ENCODE data around the gene GYG1. TPM values are rescaled to one million over a fixed set of nuclear protein-coding genes. Genes with fewer than 3 reads are reported as not detected.
A peak's percentile ranks its signal among the peaks of the same experiment; 100 is the strongest.

Gene GYG1
- 34.4 and 45.7 TPM in 2 replicates for total RNA-seq (2014; rRNA removed; shearing (Covaris generic))

DNA sequence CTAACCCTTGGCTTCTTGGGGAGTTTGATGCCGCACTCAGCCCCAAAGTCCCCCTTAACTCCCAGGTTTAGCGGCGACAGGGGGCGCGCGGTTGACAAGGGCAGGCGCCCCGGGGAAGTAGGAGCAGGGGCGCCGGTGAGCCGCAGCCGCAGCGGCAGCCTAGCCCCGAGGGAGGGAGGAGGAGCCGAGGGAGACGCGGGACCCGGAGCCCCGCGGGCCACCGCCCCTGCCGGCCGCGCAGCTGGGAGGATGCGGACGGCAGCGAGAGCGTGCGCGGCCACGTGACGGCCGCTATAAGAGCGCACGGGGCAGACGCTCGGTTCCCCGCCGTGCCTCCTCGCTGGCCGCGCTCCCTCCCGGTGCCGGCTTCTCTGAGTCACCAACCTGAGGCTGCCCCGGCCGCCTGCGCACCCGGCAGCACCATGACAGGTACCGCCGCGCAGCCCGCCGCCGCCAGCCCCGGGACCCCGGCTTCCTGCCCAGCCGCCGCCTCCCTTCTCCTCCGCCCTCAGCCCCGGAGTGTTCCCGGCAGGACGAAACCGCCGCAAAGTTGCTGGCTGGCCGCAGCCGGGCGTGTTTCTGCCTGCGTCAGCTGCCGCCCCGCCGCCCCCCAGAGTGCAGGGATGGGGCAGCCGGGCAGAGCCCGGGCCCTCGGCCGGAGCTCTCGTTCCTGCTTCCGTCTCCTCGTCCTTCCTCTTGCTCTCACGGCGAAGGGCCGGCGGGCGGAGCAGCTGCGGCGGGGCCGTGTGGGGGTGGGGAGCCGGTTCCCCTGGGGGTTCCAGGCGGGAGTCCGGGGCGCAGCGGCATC, at the start of gene GYG1:
GYG1 (plus strand) TSS at position 322 of the 808 bp plus-strand sequence; CDS start at position 423, 101 bp downstream.
- peak; percentile 79 for DNase-seq (ENCODE audit: low spot score)

- DNase-seq (ENCODE audit: low spot score), result peak; percentile 91
Observed at GRCh38 chr3:148943506-148944205, 47.7 kb upstream of the GYG1 start.

DNA sequence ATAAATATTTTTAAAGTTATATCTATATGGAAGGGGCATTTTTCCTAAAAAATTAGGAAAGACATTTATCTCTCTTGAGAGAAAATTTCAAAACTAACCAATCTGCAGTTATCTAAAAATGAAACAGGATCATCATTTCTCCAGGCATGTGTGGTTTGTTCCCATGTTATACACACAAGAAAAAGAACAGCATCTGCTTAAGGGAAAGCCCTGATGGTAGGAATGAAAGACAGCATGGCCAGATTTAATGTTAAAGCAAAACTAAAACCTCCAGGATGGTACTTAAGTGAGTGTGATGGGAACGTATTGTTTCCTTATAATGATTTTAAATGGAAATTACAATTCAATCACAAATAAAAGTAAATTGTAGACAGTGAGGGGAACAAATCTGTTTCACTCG, 46.2 kb upstream of the GYG1 start:
- no peak for DNase-seq (ENCODE audit: low spot score)

GRCh38 chr3:148948913-148949657, 42.3 kb upstream of the GYG1 start:
- DNase-seq (ENCODE audit: low spot score), result no peak

DNA sequence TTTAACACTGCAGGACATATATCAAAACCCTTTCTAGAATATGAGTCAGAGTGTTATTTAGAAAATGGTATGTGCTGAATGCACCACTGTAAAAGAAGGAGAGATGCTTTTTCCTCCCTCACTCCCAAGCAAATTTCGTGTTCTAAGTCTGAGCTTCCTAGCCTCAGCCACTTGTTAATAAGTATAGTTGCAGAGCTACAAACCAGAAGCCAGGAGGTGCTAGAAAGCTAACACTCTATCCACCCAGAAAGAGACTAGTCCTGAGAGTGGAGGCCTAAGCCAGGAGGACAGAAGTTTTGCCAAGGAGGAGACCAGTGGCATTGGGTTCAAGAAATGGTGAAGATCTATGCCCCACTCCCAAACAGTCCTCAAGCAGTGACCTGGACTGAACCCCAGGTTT, 40.5 kb upstream of the GYG1 start:
- DNase-seq (ENCODE audit: low spot score), result peak; percentile 46

DNA sequence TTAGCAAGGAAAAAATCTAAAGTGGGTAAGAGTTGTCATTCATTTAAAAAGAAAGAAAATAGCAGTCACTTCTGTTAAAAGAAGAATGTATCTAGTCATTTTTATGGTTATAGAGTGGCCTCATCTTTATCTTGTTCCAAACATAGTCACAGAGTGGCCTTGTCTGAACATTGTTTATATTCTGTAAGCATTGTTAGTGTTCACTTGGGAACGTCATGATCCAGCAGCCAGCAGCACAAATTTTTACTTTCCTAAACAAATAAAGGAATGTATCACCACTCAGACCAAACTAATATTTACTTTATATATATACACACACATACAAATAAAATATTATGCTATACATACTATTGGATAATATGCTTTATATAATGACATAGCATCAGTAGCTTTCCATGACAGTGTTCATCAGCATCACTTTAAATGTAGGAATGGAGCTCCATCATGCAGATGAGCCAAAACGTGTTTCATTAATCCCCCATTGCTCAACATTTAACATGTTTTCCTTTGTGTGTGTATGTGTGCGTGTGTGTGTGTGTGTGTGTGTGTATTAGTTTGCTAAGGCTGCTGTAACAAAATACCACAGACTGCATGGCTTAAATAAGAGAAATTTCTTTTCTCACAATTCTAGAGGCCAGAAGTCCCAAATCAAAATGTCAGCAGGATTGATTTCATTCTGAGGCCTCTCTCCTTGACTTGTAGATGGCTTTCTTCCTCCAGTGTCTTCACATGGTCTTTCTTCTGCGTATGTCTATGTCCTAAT, 39.6 kb upstream of the GYG1 start:
- no peak for DNase-seq (ENCODE audit: low spot score)

- DNase-seq (ENCODE audit: low spot score), result no peak
Observed at GRCh38 chr3:148953094-148953493, 38.2 kb upstream of the GYG1 start.

- no peak for DNase-seq (ENCODE audit: low spot score)
Observed at GRCh38 chr3:148954981-148955380, 36.4 kb upstream of the GYG1 start.

- peak; percentile 82 for DNase-seq (ENCODE audit: low spot score)
Observed at GRCh38 chr3:148955544-148956346, 35.6 kb upstream of the GYG1 start.

DNA sequence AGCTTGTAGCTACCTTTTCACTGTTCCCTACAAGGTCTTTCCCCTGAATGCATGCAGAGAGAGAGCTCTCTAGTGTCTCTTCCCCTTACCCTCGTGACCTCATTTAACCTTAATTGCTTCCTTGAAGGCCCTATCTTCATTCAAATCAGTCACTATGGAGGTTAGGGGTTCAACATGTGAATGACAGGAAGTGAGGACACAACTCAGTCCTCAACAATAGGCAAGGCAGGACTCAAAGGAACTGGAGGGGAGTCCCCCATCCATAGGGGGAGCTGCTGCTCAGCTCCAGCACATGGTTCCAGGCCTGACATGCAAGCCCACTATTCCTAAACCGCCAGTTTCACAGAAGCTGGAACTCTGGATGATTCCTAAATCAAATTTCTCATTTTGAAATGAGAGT, 33.8 kb upstream of the GYG1 start:
- peak; percentile 51 for DNase-seq (ENCODE audit: low spot score)

GRCh38 chr3:148958696-148959095, 32.6 kb upstream of the GYG1 start:
- no peak for DNase-seq (ENCODE audit: low spot score)

DNA sequence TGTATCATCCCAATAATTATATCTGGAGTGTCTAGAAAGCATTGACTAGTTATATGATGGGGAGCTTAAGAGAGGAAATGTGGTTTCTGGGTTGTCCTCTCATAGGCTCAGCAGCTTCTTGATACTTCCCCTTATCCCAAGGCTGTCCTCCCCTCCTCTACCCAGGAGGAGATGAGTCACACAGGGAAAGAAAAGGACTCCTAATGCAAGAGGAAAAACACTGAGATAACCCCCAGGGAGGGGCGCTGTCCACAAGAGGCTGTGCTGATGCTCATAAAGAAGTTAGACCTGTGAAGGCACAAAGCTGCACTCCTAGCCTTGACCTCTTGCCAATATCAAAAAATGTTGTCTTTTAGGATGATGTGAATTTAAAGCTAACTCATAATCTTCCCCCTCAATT, 28.8 kb upstream of the GYG1 start:
- DNase-seq (ENCODE audit: low spot score), result peak; percentile 73

- DNase-seq (ENCODE audit: low spot score), result no peak
Observed at GRCh38 chr3:148964809-148965208, 26.5 kb upstream of the GYG1 start.

- no peak for DNase-seq (ENCODE audit: low spot score)
Observed at GRCh38 chr3:148968321-148968720, 23.0 kb upstream of the GYG1 start.

DNA sequence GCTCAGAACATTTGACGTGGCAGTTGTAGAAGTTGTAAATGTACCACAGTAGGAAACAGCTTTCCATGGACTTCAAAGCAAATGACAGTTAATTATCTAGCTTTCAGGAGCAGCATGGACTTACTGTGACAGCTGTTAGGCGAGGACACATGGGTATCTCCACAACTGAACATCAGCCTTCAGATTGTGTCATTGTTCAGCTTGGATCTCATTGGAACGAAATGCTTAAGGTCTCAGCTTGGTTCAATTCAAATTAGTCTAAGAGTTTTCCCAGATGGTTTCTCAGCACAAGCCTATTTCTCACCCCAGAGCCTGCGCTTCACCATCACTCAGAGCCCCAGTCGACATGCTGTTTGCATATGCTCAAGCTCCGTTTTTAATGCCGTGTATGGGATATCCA, 21.1 kb upstream of the GYG1 start:
- no peak for DNase-seq (ENCODE audit: low spot score)

GRCh38 chr3:148971401-148972163, 19.8 kb upstream of the GYG1 start:
- no peak for DNase-seq (ENCODE audit: low spot score)

DNA sequence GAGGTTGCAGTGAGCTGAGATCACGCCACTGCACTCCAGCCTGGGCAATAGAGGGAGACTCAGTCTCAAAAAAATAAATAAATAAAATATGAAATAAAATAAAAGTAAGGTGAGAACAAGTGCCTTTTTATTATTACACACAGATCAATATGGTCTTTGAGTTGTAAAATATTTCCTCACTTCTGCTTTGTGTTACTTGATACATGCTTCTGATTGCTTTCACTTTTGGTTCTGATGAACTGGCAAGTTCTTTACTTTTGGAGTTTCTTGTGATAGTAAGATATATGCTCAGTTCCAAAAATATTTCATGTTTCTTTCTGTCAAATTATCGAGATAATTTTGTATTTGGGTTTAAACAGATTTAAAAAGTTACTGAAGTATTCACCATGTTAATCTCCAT, 16.6 kb upstream of the GYG1 start:
- no peak for DNase-seq (ENCODE audit: low spot score)

GRCh38 chr3:148975248-148975647, 16.1 kb upstream of the GYG1 start:
- peak; percentile 36 for DNase-seq (ENCODE audit: low spot score)

DNA sequence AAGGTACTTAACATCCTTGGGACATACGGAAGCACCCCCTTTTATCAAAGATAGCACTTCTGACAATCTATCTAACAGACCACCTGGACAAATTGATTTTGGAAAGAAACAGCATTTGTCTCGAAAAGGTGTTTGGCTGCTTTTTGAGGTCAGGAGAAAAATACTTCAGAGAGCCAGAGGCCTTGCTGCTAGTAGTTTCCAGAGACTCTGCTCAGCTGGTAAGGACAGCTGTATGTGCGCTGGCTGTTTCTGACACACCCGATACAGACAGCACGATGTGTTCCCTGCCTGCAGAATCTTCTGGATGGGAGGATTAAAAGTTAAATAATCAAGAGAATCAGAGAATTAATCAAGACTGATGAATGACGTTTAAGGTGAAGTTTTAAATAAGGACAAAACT, 15.6 kb upstream of the GYG1 start:
- no peak for DNase-seq (ENCODE audit: low spot score)

DNA sequence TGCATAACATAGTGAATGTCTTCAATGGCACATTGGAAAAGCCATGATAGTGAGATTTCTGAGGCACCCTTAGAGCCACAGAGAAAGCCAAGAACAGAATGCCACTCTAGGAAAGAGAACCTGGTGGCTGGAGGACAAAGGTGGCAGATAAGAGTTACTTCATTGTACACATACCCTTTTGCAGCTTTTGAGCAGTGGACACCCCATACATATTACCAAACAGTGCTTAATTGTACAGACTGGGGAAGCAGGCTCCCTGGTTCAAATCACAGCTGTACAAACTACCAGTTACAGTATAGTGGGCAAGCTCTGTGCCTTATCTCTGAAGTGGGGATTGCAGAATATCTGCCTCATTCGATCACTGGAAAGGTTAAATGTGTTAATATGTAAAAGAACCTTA, 10.1 kb upstream of the GYG1 start:
- DNase-seq (ENCODE audit: low spot score), result no peak
